Measurements from ENCODE around the gene SPIN2B. TPM values are rescaled to one million over a fixed set of nuclear protein-coding genes. Genes with fewer than 3 reads are reported as not detected.
"Not testable (repeated sequence)": the region's sequence is repeated elsewhere in the genome, so short reads cannot be mapped to it uniquely, and the experiment has no call there.

The SPIN2B gene
- total RNA-seq: 10 to 100 TPM in 3 of 4 donors, 1 to 10 TPM in 1; 9.1 to 11.9 (median 10.4) TPM
- polyA plus RNA-seq: 10 to 100 TPM in 2 of 3 donors, 1 to 10 TPM in 1; 8.4 to 12.0 (median 12.0) TPM

DNA sequence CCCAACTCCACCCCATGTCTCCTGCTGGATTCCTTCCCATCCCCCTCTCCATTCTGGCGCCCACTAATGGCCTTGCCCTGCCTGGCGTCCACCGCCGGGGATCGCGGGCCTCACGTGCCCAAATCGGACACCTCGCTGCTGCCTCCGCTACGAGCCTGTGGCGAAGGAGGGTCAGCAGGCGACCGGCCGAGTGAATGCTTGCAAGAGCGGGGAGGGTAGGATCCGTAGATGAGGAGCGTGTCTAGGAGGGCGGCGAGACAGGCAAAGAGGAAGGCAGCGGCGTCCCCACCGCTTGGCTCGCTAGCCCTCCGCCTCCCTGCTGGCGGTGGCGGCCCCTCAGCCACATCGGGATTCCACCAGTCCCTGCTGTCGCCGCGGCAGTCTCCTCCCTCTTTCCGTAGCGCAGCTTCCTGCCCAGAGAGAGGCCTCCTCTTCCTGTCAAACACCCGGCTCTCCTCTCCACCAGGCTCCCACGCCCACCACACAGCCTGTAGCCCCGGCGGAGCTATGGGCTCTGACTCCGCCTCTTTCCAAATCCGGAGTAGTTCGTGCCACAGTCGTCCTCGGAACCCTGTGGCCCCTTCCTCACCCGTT is at the start of gene SPIN2B:
TSS of gene SPIN2B (minus strand) at position 387 of the 594 bp plus-strand sequence.
- Histone ChIP-seq H3K4me3 (peak within 1 kb of the TSS; percentile 50 to 60 (median 57)), H3K4me1 (no peaks in the 10 kb centered on the region), H3K27me3 (no peaks in the 10 kb centered on the region), H3K36me3 (no peaks in the 10 kb centered on the region), H3K27ac (peak within 1 kb of the TSS; percentile 65 to 84 (median 78)), H3K9me3 (no peaks in the 10 kb centered on the region)
- WGBS, 2 donors: 0 to 1% methylated on average over 43 of the region's 43 CpGs
- intact Hi-C loops (cut with DNase I): no loop called here
- peak; percentile 90 for DNase-seq
- TF ChIP-seq EP300 (IDR thresholded peaks at IDR 0.05) (no peak), POLR2A (IDR thresholded peaks at IDR 0.05) (peak in 1 of 2 donors; percentile 38), POLR2AphosphoS5 (IDR thresholded peaks at IDR 0.05) (peak in 3 of 4 donors; percentile 60 to 79 (median 62))
- TF ChIP-seq, protein P1, sequence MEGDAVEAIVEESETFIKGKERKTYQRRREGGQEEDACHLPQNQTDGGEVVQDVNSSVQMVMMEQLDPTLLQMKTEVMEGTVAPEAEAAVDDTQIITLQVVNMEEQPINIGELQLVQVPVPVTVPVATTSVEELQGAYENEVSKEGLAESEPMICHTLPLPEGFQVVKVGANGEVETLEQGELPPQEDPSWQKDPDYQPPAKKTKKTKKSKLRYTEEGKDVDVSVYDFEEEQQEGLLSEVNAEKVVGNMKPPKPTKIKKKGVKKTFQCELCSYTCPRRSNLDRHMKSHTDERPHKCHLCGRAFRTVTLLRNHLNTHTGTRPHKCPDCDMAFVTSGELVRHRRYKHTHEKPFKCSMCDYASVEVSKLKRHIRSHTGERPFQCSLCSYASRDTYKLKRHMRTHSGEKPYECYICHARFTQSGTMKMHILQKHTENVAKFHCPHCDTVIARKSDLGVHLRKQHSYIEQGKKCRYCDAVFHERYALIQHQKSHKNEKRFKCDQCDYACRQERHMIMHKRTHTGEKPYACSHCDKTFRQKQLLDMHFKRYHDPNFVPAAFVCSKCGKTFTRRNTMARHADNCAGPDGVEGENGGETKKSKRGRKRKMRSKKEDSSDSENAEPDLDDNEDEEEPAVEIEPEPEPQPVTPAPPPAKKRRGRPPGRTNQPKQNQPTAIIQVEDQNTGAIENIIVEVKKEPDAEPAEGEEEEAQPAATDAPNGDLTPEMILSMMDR (IDR thresholded peaks at IDR 0.05): no peak

DNA sequence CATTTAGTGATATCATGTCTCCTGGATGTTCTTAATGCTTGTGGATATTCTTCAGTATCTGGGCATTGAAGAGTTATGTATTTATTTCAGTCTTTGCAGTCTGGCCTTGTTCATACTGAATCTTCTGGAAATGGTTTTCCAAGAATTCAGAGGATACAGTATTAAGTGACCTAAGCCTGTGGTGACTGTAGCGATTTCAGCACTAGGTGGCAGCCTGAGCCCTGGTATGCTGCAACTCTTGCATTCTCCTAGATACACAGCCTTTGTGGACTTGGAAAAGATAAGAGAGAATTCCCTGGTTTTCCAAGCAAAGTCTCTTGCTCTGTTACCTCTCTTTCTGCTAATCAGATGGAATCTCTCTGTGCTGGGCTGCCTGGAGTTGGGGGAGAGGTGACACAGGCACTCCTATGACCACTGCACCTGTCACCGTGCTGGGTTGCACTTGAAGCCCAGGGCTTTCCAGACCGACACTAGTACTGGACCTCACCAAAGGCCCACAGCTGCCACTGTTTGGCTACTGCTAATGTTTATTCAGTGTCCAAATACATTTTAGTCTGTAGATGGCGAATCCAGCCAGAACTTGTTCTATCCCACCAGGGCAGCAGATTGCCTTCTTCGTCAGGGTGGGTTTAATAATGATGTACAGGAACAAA is 35.2 kb upstream of the SPIN2B start:
- Histone ChIP-seq H3K4me1 (no peaks in the 10 kb centered on the region), H3K27me3 (no peaks in the 10 kb centered on the region), H3K9me3 (no peaks in the 10 kb centered on the region), H3K36me3 (no peaks in the 10 kb centered on the region), H3K27ac (no peak overlapping the region), H3K4me3 (no peak overlapping the region)
- no peak for DNase-seq
- no peak for TF ChIP-seq POLR2AphosphoS5 (IDR thresholded peaks at IDR 0.05)
- TF ChIP-seq, protein P1 (IDR thresholded peaks at IDR 0.05): no peak
- TF ChIP-seq POLR2A (IDR thresholded peaks at IDR 0.05): no peak
- no peak for TF ChIP-seq EP300 (IDR thresholded peaks at IDR 0.05)
- intact Hi-C loops (cut with DNase I): no loop called here
- WGBS, 2 donors: 80 to 86% methylated on average over 5 of the region's 5 CpGs

DNA sequence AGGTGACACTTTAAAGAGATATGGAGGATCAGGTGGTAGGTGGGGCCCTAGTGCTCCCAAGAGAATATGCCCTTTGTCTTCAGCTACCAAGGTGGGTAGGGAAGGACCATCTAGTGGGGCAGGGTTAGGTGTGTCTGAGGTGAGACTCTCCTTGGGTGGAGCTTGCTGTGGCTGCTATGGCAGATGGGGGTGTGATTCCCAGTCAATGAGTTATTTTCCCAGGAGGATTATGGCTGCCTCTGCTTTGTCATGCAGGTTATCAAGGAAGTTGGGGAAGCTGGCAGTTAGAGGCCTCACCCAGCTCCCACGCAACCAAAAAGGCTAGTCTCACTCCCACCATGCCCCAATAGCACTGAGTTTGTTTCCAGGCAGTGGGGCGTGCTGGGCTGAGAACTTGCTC is 33.8 kb upstream of the SPIN2B start:
- Histone ChIP-seq H3K27me3 (no peaks in the 10 kb centered on the region), H3K36me3 (no peaks in the 10 kb centered on the region), H3K27ac (no peak overlapping the region), H3K4me1 (no peaks in the 10 kb centered on the region), H3K4me3 (no peak overlapping the region), H3K9me3 (no peaks in the 10 kb centered on the region)
- intact Hi-C loops (cut with DNase I): no loop called here
- 44 to 86% methylated on average over 2 of the region's 2 CpGs for WGBS, 2 donors
- no peak for DNase-seq
- TF ChIP-seq, protein P1 (IDR thresholded peaks at IDR 0.05): no peak
- TF ChIP-seq POLR2AphosphoS5 (IDR thresholded peaks at IDR 0.05) (no peak), POLR2A (IDR thresholded peaks at IDR 0.05) (no peak), EP300 (IDR thresholded peaks at IDR 0.05) (no peak)

DNA sequence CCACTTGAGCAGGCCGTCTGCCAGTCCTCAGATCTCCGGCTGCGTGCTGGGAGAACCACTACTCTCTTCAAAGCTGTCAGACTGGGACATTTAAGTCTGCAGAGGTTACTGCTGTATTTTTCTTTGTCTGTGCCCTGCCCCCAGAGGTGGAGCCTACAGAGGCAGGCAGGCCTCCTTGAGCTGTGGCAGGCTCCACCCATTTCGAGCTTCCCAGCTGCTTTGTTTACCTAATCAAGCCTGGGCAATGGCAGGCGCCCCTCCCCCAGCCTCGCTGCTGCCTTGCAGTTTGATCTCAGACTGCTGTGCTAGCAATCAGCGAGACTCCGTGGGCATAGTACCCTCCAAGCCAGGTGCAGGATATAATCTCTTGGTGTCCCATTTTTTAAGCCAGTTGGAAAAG is 30.9 kb upstream of the SPIN2B start:
- H3K36me3 ChIP-seq; H3K27ac ChIP-seq; intact Hi-C loops (cut with DNase I); H3K4me3 ChIP-seq; H3K27me3 ChIP-seq; H3K9me3 ChIP-seq; DNase-seq; H3K4me1 ChIP-seq: not testable (repeated sequence)
- WGBS, 2 donors: 81 to 92% methylated on average over 8 of the region's 8 CpGs

DNA sequence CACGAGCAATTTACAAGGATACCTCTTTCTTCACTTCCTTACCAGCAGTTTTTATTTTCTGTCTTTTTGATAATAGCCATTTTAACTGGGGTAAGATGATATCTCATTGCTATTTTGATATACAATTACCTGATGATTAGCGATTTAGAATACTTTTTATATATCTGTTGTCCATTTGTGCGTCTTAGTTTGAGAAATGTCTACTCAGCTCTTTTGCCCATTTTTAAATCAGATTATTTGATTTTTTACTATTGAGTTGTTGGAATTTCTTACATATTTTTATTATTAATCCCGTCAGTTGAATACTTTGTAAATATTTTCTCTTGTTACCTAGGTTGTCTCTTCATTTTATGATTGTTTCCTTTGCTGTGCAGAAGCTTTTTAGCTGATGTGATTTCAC is 17.3 kb upstream of the SPIN2B start:
- intact Hi-C loops (cut with DNase I): no loop called here
- H3K27ac ChIP-seq: no peak overlapping the region
- TF ChIP-seq POLR2A (IDR thresholded peaks at IDR 0.05): no peak
- TF ChIP-seq POLR2AphosphoS5 (IDR thresholded peaks at IDR 0.05): no peak
- TF ChIP-seq, protein P1 (IDR thresholded peaks at IDR 0.05): no peak
- TF ChIP-seq EP300 (IDR thresholded peaks at IDR 0.05): no peak
- 94 to 96% methylated on average over 4 of the region's 4 CpGs for WGBS, 2 donors
- no peak for DNase-seq
- no peak overlapping the region for H3K4me3 ChIP-seq
- H3K36me3 ChIP-seq: no peaks in the 10 kb centered on the region
- no peaks in the 10 kb centered on the region for H3K27me3 ChIP-seq
- H3K4me1 ChIP-seq: no peaks in the 10 kb centered on the region
- H3K9me3 ChIP-seq: no peaks in the 10 kb centered on the region
